H4 (cell line): ENCODE data around the gene CACNG8. TPM values are rescaled to one million over a fixed set of nuclear protein-coding genes. Genes with fewer than 3 reads are reported as not detected.

Experiments used
- DNase-seq: peaks from one replicate; pipeline ENCODE4 v3.0.0-alpha.2; 2015; ENCODE audit warnings: low spot score
- total RNA-seq: library from RNA; depleted of rRNA; stranded (reverse); fragments of >200 nt; shearing (Covaris generic); gene quantifications from 2 replicates; pipeline ENCODE4 v1.2.3, GENCODE V29; 2014

Gene CACNG8
- total RNA-seq, 1 experiment from 2014 or later: 0.14 TPM

DNA sequence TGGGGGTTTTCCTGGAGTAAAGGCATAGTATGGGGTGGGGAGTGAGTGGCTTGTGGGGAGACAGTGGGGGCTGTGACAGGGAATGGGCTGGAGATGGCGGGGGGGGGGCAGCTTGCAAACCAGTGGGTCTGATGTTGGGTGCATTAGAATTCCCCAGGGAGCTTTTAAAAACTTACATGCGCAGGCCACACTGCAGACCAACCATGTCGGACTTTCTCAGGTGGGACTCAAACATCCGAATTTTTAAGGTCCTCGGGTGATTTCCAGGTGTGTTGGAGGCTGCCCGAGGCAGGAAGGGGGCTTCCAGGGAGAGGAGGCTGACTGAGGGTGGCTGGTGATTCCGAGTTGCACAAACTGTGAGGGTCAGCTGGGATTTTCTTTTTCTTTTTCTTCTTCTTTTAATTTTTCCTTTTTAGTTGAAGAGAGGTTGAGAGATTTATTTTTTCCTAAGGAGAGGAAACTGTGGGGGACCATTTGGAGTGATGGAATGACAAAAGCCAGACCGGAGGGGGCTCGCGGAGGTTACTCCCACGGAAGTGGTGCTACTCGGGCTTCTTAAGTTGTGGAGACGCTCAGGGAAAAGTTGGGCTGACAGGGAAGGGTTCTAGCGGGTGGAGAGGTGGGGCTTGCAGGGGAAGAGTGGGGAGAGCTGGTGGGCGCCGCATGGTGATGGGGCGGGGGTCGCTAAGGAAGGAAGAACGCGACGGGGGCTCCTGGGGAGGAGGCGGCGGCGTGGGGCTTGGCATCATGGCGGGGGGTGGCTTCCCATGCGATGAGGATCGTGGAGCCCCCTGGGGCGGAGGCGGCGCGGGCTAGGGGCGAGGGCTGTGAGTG, 997 bp upstream of the CACNG8 start:
- DNase-seq: peak; percentile 61

- no peak for DNase-seq
Observed at GRCh38 chr19:53965091-53965490, 2.4 kb downstream of the CACNG8 start.

DNA sequence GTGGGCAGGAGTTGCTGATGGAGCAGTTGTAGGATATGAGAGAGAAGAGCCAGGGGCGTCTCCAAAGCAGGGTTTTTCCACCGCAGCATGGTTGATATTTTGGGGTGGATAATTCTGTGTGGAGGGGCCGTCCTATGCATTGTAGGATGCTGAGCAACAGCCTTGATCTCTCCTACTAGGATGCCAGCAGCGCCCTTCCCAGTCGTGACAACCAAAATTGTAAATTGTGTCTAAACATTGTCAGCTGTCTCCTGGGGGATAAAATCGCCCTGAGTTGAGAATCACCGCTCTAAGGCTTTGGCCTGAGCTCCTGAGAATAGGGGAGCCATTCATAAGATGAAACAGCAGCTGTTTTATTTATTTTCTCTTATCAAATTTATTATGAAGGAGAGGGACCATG, 4.2 kb downstream of the CACNG8 start:
- DNase-seq: no peak

GRCh38 chr19:53969366-53969765, 6.6 kb downstream of the CACNG8 start:
- no peak for DNase-seq

DNA sequence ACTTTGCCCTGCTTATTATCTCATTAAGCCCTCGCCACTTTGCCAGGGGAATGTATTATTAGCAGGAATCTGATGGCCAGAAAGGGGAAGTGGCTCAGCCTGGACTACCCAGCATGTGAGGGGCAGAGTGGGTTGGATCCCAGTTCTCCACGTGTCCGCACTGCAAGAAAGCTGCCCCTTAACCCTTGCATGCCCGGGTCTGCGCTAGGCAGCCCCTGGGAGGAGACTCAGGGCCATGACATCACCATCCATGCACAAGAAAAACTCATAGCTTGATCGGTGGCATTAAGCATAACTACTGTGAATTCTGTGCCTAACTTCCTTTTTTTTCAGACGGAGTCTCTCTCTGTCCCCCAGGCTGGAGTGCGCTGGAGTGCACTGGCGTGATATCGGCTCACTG, 8.9 kb downstream of the CACNG8 start:
- no peak for DNase-seq

DNA sequence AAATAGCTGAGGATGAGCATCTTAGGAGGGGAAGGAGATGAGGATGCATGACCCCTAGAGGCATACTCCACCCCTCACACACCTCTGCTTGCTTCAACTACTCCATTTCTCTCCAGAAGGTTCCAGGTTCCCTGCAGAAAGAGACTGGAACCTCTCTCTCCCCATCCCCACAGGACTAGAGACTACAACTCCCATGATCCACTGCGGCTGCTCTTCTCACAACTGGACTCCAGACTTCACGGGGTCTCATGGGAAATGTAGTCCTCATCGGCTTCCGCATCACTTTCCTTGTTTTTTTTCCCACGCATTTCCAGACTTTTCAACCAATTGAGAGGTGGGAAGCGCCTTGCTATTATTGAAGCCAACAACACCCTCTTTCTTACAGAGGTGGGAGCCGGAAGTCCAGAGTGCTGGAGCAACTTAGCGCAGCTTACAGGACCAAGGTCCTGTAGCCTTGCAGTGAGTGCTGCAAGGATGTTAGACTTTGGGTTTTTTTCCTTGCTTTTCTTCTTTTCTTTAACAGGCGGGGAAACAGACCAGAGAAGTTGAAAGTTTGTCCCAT, 14.8 kb downstream of the CACNG8 start:
- DNase-seq: peak; percentile 98

- peak; percentile 99 for DNase-seq
Observed at GRCh38 chr19:53977991-53978731, 15.4 kb downstream of the CACNG8 start.

GRCh38 chr19:53978975-53979801, 16.5 kb downstream of the CACNG8 start:
- no peak for DNase-seq

GRCh38 chr19:53980539-53981375, 18.0 kb downstream of the CACNG8 start:
- peak; percentile 89 for DNase-seq

DNA sequence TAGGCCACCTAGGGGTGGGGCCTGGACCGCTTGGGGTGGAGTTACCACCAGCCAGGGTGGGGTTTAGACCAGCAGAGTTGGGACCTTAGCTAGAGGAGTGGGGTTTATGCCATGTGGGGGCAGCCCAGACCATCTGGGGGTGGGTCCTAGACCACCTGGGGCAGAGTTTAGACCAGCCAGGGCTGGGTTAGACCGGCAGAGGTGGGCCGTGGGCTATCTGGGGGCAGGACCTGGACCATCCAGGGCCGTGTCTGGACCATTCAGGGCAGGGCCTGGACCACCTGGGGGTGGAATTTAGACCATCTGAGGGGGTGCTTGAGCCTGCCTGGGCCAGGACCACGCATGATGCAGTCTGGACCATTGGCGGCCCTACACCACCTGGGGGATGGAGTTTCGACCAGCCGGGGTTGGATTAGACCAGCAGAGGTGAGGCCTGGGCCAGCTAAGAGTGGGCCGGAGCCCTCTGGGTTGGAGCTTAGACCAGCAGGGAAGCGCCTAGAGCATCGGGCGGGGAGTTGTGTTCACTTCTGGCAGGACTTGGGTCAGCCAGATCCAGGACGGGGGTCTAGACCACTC, 18.7 kb downstream of the CACNG8 start:
- DNase-seq: no peak

DNA sequence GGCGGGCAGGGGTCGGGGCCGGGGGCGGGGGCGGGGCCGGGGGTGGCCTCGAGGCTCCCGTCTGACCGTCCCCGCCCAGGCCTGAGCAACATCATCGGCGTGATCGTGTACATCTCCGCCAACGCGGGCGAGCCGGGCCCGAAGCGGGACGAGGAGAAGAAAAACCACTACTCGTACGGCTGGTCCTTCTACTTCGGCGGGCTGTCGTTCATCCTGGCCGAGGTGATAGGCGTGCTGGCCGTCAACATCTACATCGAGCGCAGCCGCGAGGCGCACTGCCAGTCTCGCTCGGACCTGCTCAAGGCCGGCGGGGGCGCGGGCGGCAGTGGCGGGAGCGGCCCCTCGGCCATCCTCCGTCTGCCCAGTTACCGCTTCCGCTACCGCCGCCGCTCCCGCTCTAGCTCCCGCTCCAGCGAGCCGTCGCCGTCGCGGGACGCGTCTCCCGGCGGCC, 19.3 kb downstream of the CACNG8 start:
- no peak for DNase-seq

DNA sequence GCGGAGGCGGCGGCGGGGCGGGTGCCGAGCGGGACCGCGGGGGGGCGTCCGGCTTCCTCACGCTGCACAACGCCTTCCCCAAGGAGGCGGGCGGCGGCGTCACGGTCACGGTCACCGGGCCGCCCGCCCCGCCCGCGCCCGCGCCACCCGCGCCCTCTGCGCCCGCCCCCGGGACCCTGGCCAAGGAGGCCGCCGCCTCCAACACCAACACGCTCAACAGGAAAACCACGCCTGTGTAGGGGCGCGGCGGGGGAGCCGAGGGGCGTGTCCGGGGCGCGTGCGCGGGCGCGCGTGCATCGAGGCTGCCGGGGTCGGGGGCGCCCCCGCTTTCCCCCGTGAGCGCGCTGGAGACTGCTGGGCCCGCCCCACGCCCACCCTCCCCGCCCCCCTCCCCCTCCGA, 19.9 kb downstream of the CACNG8 start:
- DNase-seq: peak; percentile 59

DNA sequence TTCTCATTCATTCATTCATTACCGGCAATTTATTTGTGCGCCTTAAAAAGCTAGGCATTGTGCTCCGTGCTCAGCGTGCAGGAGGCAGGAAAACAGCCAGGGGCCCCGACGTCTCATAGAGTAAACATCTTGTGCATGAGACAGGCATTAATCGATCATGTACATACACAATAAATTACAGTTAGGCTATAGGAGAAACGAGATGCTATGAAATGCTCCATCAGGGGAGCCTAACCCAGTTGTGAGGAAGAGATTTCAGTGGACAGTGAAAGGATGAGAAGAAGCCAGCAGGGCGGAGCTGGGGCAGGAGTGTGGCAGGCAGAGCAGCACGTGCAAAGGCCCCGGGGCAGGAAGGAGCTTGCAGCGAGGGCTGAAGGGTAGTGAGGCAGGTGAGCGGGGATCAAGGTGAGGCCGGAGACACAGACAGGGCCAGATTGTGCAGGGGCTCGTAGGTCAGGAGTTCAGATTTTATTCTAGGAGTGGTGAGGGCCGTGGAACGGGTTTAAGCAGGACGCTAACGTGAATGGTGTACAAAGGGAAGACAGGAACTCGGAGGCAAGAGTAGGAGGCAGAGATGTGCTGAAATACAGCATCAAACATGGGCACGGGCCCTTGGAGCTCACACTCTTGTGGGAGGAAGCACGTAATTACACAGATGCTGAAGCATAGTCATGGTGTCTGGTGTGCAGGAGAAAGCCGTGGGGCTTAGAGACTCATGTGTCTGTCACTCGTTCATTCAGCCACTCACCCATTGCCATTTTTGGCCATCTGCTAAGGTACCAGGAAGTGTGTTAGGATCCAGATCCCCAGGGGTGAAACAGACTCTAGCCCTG, 20.9 kb downstream of the CACNG8 start:
- no peak for DNase-seq

- no peak for DNase-seq
Observed at GRCh38 chr19:53985863-53986262, 23.1 kb downstream of the CACNG8 start.

GRCh38 chr19:53988981-53989380, 26.2 kb downstream of the CACNG8 start:
- no peak for DNase-seq

DNA sequence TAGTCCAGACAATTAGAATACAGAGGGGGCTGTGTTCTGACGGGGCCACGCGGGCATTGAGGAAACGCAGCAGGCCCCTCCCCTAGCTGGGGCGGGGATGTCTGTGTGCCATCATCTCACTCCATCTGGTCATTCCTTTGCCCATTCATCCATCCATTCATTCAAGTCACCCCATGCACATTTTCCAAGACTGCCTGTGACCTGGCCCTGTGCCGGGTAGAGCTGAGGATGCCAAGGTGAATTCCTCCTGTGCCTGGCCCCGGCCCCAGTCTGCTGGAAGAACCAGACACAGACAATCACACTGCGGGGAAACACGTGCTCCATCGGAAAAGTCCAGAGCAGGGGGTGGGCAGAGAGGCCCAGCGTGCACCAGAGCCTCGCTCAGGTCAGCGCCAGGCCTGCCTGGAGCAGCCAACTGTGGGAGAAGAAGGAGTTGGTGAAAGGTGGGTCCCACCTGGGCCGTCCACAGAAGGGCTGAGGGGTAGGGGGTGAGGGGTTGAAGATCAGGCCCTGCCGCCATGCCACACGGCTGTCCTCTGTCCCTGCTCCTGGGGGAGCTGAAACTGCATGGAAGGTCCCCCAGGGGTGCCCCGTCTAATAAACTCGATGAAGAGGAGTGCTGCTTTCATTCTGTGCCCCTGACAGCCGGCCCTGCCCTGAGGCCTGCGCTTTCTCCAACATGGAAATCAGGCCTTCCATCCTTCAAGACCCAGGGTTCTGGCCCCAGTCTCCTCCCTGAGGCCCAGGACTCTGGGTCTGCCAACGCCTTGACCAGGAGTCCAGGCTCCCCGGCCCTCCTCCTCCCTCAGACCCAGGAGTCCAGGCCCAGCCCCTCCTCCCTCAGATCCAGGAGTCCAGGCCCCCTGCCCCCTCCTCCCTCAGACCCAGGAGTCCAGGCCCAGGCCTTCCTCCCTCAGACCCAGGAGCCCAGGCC, 27.1 kb downstream of the CACNG8 start:
- DNase-seq: peak; percentile 25

GRCh38 chr19:53991224-53992113, 28.7 kb downstream of the CACNG8 start, which contains the start of gene CACNG6:
TSS of gene CACNG6 (plus strand) at chr19:53991637. CDS start at chr19:53992878, 1,241 bp downstream.
- peak; percentile 55 for DNase-seq
